Stimulated activated CD4-positive, alpha-beta T cell treated with anti-CD3 and anti-CD28 coated beads, Interleukin-2, amount 100 ng/mL, for 24 hours (primary cell): ENCODE measurements around the gene ZFP36.
"Not testable (repeated sequence)": the region's sequence is repeated elsewhere in the genome, so short reads cannot be mapped to it uniquely, and the experiment has no call there.

ENCODE experiments used
- DNase-seq, 2 donors: peaks; one replicate each; pipeline ENCODE4 v3.0.0-alpha.2; 2020

Gene ZFP36, protein sequence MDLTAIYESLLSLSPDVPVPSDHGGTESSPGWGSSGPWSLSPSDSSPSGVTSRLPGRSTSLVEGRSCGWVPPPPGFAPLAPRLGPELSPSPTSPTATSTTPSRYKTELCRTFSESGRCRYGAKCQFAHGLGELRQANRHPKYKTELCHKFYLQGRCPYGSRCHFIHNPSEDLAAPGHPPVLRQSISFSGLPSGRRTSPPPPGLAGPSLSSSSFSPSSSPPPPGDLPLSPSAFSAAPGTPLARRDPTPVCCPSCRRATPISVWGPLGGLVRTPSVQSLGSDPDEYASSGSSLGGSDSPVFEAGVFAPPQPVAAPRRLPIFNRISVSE

DNA sequence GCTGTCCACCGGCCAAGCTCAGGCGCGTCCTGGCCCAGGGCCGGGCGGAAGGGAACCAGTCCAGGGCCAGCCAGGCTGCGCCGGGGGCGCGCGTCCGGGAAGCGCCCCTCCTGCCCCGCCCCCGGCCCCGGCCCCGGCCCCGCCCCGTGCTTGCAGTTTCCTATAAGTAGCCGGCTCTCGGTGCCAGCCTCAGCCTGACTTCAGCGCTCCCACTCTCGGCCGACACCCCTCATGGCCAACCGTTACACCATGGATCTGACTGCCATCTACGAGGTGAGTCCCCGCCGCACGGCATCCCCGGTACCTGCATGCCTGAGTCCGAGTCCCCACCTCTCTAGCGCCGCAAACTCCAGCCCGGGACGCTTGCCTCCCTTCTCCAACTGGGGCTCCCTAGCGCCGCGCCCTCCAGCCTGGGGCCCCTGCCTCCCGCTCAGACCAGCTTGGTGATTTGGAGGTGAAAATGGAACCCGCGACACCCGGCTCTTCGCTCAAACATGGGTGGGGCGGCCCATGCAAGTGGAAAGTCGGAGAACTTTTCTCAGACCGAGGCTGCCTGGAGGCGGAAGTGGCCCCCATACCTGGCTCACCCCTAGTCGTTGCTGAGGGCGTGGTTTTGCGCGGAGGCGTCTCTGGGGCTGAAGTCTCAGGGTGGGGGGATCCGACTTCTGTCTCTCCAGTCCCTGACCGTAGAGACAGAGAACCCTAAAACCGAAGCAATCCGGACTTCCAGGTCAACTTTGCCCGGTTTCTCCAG, at the start of gene ZFP36:
TSS of gene ZFP36 (plus strand) at position 192 of the 754 bp plus-strand sequence. CDS start at position 250, 58 bp downstream.
- DNase-seq: peak; percentile 84 to 87

DNA sequence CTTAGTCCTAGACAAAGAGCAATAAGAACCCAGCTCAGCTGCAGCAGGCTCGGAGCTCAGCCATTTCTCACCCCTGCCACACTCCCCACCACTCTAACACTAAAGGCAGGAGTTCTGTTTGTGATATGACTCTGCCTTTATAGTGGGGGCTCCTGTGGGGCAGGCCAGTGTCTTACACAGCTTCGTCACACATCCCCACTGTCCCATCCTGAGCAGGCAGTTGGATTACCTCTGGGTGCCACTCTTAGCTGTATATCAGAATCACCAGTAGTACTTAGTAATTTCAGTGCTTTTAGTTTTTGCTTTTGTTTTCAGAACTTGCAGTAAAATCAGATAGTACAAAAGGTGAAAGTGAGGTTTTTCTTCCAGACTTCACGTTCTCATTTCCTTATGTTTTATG, 47.6 kb upstream of the ZFP36 start:
- DNase-seq: no peak

DNA sequence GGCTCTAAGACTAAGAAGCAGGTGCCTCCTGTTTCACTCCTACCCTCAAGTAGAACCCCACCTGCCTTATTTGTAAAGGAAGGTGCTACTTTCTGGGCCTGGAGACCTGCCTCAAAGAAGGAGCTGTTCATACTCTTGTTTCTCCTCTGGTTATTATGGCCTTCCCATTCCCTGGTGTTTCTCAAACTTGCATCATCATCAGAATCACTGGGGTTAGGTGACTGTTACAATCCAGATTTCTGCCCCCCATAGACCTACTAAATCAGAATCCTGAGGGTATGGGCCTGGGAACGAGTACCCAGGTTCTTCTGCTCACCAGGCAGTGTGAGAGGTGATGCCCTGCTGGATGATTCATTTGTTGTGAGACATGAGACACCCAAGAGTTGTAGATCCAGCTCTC, 46.0 kb upstream of the ZFP36 start:
- DNase-seq: no peak

DNA sequence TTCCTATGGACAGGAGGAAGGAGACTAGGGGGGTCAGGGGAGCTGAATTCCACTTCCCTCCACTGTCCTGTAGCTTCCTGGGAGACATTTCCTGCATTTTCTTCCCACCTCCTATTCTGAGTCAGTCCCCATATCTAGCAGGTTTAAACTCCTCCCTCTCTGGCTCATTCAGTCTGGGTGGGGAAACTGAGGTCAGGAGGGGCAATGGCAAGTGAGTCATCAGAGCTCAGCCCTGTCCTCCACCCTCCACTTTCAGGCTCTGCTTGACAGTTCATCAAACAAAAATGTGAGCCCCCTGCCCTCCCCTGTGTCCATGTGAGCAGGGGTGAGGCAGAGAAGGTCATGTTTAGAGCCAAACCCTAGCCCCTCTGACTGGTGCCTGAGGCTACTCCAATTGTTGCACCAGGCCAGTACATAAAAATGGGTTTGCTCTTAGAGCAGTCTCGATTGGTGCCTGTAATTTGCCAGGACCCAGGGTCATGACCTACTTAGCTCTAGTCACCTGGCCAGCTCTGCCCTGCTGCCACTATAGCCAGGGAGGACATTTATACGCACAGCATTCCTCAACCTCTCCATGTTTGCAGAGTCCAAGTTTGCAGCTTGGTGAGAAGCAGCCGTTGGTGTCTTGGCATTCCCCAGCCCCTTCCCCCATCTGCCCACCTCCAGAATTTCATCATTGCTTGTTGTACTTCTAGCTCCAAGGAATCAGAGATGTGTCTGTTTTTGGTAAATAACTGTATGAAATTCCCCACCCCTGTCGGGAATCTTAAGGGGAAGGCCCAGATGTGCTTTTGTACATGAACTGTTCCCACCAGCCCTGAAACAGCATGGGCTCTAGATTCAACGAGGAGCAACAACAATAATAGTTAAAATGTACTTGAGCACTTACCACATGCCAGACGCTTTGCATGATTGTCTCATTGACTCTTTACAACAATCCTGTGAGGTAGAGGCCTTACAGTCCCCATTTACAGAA, 43.7 kb upstream of the ZFP36 start:
- DNase-seq: no peak

DNA sequence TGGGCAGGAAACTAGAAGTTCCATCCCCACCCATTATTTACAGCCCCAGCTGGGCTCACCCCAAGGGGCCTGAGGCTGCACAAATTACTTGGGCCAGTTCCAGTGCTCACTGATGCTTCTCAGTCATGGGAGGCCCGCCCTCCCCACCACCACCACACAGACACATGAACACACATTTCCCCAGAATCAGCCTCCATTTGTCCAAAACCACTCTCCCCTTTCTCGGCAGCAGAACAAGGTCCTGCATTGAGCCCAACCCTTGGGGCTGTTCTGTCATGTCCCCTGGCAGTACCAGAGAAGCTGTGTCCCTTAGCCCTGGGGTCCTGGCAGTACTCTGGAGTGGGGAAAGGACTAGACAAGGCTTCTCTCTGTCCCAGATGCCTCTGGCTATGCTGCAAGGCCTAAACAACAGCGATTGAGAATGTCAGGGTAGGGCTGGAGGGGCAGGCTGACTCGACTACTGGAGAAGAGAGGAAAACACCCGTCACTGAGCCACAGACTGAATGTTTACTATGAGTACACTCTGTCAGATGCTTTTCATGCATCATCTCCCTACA, 42.7 kb upstream of the ZFP36 start:
- DNase-seq: no peak

DNA sequence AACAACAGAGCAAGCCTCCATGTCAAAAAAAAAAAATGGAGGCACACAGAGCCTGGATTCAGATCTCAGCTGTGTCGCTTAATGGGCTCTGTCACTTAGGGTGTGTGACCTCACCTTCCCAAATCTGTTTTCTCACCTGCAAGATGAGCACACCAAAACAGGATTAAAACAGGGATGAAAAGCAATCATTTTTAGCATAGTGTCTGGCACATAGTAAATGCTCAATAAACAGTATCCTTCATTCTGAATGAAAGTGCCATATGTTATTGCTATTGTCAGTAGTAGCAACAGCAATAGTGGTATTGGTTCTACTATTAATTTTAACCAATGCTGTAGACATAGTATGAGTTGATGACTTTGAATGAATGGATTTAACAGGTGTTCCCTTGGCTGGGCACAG, 41.1 kb upstream of the ZFP36 start:
- no peak for DNase-seq

DNA sequence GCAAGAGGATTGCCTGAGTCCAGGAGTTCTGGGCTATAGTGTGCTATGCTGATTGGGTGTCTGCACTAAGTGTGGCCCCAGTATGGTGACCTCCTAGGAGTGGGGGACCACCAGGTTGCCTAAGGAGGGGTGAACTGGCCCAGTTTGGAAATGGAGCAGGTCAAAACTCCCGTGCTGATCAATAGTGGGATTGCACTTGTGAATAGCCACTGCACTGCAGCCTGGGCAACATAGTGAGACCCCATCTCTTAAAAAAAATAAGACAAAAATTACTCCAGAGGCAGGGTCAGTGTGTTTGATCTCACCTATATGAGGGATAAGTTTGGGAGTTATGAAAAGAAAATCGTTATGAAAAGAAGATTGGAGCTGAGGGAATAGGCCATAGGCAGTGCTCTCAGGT, 37.4 kb upstream of the ZFP36 start:
- DNase-seq: no peak

DNA sequence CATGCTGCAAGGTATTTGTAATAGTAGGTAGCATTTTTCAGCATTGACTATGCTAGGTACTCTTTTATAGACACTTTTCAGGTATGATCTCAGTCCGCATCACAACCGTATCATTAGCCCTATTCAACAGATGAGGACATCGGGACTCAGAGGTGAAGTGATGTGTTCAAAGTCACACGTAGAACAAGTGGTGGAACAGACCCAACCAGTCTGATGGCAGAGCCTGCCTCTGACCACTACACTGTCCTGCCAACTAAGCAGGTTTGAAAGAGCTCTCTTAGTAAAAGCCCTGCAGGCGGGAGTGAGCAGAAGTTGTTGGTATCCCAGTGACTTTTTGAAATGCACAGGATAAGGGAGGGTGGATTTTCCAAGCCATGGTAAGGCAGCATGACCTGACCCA, 35.9 kb upstream of the ZFP36 start:
- DNase-seq: no peak

DNA sequence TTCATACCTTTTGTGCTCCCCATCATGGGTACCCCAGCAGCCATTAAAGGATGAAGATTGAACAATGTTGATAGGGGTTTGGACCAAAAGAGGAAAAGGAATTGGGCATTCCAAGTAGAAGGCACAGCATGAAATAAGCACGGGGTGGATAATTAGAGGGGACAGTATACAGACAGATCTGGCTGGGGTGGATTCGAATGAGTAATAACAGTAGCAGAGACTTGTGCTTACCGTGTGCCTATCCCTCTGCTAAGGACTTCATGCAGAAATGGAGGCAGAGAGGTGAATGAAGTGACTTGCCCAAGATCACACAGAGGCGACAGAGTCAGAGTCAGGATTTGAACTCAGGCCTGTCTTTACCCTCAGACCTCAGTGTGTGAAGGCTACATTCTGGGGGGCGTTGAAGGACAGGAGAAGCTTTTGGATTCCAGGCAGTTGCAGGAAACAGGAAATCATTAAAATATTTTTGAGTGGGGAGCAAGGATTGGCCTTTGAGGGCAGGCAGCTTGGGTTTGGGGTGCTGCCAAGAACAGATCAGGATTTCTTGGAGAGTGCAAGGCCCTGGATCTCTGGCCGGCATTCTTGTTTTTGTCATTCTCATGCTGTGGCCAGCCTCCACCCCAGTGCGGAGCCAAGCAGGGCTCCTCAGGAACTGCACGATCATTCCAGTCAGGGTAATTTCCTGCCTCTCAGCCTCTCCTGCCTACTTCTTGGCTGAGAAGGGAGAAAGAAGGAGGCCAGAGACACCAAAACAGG, 34.4 kb upstream of the ZFP36 start:
- no peak for DNase-seq

DNA sequence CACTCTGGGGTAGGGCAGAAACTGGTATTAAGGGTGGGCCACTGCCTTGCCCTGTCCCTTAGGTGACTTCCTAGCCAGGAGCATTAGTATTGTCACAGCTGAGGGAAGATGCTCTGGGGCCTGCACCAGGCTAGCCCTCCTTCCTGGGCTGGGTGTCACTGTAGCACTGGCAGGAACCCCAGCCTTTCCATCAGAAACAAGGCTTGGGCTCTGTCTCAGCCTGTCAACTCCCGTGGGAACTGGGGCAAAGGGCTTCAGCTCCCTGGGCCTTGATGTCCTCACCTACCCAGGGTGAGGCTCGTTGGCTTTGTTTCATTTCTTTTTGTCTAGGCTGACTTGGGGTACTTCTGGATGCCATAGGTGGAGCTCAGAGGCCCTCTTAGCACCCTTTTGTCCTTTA, 33.7 kb upstream of the ZFP36 start:
- no peak for DNase-seq

DNA sequence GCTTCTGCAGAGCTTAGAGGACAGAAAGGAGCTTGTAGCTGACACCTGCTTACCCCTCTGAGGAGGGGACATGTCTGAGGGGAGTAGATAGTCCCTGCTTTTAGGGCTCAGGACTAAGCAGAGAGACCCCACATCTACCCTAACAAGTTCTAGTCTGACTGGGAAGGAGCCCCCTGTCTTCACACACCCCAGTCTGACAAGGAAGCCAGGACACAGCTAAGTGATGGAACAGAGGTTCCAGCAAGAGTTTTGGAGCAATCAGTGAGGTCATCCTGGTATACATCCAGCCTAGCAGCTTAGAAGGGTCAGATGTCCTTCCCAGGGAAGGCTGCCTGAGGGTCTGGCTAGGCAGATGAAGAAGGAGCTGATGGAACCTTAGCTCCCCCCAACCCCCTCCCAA, 30.7 kb upstream of the ZFP36 start:
- no peak for DNase-seq

DNA sequence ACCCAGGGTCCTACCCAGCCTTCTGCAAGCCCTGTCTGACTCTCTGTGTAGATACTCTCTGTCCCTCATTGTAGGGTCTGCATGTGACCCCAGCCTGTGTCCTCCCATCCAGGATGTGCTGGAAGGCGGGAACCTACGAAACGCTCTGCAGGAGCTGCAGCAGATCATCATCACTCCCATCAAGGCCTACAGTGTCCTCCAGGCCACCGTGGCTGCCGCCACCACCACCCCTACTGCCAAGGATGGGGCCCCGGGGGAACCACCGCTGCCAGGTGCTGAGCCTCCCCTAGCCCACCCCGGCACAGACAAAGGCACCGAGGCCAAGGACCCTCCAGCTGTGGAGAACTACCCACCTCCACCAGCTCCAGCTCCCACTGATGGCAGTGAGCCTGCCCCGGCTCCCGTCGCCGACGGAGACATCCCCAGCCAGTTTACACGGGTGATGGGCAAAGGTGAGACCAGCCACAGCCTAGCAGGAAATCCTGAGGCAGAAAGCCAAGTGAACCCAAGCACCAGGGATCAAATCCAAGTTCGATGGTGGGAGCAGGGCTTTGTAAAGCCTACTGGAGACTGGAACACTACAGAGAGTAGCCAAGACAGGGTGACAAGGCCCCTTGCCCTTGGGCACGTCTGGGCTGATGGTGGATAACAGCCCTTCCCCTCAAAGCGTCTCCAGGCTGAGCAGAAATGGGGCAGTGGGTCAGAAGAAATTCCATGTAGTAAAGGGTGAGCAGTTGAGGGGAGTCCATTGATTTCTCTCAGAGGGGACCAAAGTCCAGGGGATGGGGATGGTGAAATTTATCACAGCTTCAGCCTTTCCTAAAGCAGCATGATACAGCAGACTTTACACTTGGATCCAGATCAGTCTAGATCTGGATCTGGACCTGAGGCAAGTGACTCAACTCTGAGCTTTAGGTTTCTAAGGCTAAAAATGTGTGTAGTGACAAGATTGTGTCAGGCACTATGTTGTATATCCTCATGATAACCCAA, 29.0 kb upstream of the ZFP36 start:
- no peak for DNase-seq

DNA sequence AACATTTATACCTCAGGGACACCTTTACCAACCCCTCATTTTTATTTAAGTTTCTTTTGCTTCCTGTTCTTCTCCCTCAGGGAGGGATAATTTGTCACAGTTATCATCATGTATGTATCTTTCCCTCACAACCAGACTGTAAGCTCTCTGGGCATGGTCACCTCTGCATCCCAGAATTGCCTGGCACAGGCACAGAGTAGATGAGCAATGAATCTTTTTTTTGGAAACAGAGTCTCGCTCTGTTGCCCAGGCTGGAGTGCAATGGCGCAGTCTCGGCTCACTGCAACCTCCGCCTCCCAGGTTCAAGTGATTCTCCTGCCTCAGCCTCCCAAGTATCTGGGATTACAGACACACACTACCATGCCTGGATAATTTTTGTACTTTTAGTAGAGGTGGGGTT, 27.3 kb upstream of the ZFP36 start:
- DNase-seq: not testable (repeated sequence)

DNA sequence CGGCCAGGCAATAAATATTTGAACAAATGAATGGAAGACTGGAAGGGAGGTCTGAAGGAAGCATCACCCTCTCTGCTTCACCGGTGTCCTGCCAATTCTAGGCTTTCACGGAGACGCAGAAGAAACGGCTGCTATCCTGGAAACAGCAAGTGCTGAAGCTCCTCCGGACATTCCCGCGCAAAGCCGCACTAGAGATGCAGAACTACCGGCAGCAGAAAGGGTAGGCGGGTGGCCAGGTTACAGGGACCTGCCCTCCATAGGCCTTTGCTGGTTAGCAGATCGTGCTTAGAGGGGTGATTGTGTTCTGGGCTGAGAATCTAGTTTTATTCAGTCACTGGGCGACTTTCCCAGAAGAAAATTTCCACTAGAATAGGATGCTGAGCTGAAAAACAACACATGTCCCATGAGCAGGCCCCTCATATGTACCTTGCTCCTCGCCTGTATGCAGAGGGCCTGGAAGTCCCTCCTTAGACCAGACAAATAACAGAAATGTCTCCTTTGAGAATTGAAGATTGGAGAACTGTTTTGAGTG, 26.7 kb upstream of the ZFP36 start:
- no peak for DNase-seq

DNA sequence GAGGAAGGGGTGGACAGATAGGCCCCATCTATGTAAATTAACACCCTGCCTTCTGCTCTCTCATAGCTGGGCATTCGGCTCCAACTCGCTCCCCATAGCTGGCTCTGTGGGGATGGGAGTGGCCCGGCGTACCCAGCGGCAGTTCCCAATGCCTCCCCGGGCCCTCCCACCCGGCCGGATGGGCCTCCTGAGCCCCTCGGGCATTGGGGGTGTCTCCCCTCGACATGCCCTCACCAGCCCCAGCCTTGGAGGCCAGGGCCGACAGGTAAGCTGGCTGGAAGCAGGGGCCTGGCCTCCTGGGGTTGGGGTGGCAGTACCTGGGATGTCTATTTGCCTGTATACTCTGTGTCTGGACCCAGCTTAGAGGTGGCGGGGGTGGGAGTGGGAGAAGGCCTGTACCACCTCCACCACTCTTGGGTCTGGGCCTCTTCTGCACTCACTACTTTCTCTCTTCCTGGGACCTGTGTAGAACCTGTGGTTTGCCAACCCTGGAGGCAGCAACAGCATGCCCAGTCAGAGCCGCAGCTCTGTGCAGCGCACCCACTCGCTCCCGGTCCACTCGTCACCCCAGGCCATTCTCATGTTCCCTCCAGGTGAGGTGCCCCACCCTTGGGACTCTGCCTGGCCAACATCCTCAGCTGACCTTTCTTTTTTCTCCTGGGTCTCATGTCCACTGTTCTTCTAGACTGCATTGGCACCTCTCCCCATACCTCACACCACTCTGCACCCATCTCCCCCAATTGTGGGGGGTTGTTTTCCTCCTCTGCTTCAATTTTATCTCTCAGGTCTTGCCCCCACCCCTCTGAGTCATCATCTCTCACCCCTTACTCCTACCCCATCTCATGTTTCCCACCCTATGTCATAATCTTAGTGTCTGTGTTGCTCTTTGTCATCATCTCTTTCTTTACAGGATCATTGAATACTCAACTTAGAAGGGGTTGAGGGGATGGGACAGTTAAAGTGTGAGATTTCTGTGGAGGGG, 25.8 kb upstream of the ZFP36 start:
- DNase-seq: no peak

DNA sequence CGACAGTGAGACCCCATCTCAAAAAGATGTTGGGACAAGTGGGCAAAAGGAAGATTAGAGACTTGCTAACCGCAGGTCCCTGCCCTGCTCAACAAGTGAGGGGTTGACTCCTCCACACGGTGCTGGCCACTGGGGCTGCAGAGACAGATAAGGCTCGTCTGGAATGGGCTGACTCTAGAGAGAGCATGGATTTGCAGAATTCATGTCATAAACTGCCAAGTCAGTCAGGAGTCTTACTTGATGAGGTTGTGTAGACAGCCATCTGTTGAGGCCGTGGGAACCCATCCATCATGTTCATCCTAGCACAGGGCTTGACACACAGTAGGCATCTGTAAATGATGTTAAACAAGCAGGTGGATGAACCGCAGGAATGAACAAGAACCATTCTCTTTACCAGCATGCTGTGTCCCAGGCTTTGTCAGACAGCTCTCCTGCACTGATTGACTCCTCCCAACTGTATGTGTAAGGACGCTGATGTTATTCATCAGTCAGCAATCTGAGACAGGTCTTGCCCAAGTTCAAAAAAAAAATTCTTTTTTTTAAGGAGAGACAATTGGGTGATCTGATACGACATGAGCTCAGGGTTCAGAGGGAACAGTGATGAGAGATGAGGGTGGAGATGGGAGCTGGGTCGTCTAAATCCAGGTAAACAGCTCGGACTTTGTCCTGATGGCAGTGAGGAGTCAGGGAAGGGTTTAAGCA, 24.6 kb upstream of the ZFP36 start:
- no peak for DNase-seq

DNA sequence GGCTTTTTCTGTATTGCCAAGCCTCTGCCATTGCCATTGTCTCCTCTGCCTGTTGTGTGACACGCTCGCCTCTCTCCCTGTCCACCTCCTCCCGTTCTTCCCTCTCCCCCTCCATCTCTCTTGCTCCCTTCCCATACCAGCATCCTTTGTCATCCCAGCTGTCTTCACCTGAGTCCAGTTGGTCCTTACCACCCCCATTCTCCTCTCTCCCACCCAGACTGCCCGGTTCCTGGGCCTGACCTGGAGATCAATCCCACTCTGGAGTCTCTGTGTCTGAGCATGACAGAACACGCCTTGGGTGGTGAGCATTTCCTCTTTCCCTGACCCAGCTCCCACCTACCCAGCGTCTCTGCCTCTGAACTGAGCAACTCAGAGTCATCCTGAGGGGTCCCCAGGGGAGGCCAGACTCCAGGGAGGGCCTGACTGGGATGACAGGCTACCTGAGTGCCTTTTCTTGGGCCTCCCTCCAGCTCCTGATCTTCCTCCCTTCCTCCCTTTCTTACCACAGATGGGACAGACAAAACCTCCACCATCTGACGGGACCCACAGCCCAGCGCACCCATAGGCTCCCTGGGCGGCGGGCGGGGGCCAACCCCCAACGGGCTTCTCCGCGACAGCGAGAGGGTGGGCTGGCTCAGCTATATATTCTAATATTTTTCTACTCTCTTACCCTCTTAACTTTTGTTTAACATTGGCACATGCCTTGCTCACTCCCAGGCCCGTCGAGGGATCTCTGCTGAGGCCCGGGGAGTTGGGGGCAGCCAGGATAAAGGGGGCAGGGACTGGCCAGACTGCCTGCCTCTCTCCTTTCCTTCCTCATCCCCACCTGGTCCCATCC, 23.4 kb upstream of the ZFP36 start:
- no peak for DNase-seq
